Posterior cingulate gyrus (tissue), 11 donors: ENCODE measurements around the gene MNX1.

ENCODE experiments used
- DNase-seq, 10 donors: peaks; one replicate each; pipeline versions ENCODE4 v3.0.0 to v3.0.0-alpha.2; 2020 to 2021; ENCODE audit warnings: mixed read lengths in 3 of 10
- intact Hi-C: fragments of 100-400 bp; cut with DNase I; formaldehyde crosslinking; loops from one replicate; pipeline ENCODE4 v1.15.1; 2023

The MNX1 gene

GRCh38 chr7:157010588-157011332 lies at the start of gene MNX1:
Gene MNX1, minus strand, starts transcription at chr7:157010663. Its CDS starts 313 bp downstream, at chr7:157010350.
- DNase-seq = peak in 1 of 10 donors; percentile 67
- intact Hi-C loops = no loop called here

- DNase-seq = no peak
- intact Hi-C loops = no loop called here
Observed at GRCh38 chr7:157059534-157059933, 49.1 kb upstream of the MNX1 start.

GRCh38 chr7:157058701-157059100 lies 48.2 kb upstream of the MNX1 start:
- peak in 1 of 10 donors; percentile 63 for DNase-seq
- intact Hi-C loops = no loop called here

GRCh38 chr7:157058068-157058467 lies 47.6 kb upstream of the MNX1 start:
- intact Hi-C loops = no loop called here
- DNase-seq = peak in 1 of 10 donors; percentile 63

GRCh38 chr7:157056957-157057902 lies 46.8 kb upstream of the MNX1 start:
- intact Hi-C loops = no loop called here
- peak in 1 of 10 donors; percentile 63 for DNase-seq

GRCh38 chr7:157056246-157056645 lies 45.8 kb upstream of the MNX1 start:
- no peak for DNase-seq
- intact Hi-C loops = no loop called here

- no peak for DNase-seq
- intact Hi-C loops = no loop called here
Observed at GRCh38 chr7:157054927-157055326, 44.5 kb upstream of the MNX1 start.

- intact Hi-C loops = no loop called here
- no peak for DNase-seq
Observed at GRCh38 chr7:157053118-157053517, 42.7 kb upstream of the MNX1 start.

GRCh38 chr7:157047148-157047547 lies 36.7 kb upstream of the MNX1 start:
- intact Hi-C loops = no loop called here
- no peak for DNase-seq

- DNase-seq = no peak
- intact Hi-C loops = no loop called here
Observed at GRCh38 chr7:157046681-157047080, 36.2 kb upstream of the MNX1 start.

- intact Hi-C loops = no loop called here
- no peak for DNase-seq
Observed at GRCh38 chr7:157044943-157045660, 34.6 kb upstream of the MNX1 start.

- intact Hi-C loops = no loop called here
- DNase-seq = no peak
Observed at GRCh38 chr7:157044147-157044687, 33.8 kb upstream of the MNX1 start.

- intact Hi-C loops = no loop called here
- no peak for DNase-seq
Observed at GRCh38 chr7:157043745-157044144, 33.3 kb upstream of the MNX1 start.

- no peak for DNase-seq
- intact Hi-C loops = no loop called here
Observed at GRCh38 chr7:157041514-157042277, 31.2 kb upstream of the MNX1 start.

GRCh38 chr7:157041004-157041403 lies 30.5 kb upstream of the MNX1 start:
- intact Hi-C loops = no loop called here

GRCh38 chr7:157037635-157038034 lies 27.2 kb upstream of the MNX1 start:
- no peak for DNase-seq
- intact Hi-C loops = no loop called here

More at GRCh38 chr7:157041004-157041403, 30.5 kb upstream of the MNX1 start:
- no peak for DNase-seq

- no peak for DNase-seq
- intact Hi-C loops = no loop called here
Observed at GRCh38 chr7:157037028-157037427, 26.6 kb upstream of the MNX1 start.

GRCh38 chr7:157035979-157036378 lies 25.5 kb upstream of the MNX1 start:
- no peak for DNase-seq
- intact Hi-C loops = no loop called here

GRCh38 chr7:157035302-157035701 lies 24.8 kb upstream of the MNX1 start:
- no peak for DNase-seq
- intact Hi-C loops = no loop called here
